HepG2 (cell line): ENCODE results near the gene ZBTB21. TPM values are rescaled to one million over a fixed set of nuclear protein-coding genes. Genes with fewer than 3 reads are reported as not detected.

Experiments used
- ARID2 ChIP-seq: sonication (generic); formaldehyde crosslinking; IDR thresholded peaks from 2 replicates; pipeline ENCODE4 v1.8.1; 2022; ENCODE audit warnings: mild to moderate bottlenecking, missing genetic modification reagents, borderline replicate concordance
- ELF4 ChIP-seq: sonication (generic); formaldehyde crosslinking; IDR thresholded peaks from 2 replicates; pipeline ENCODE4 v1.5.0; 2020; ENCODE audit warnings: missing genetic modification reagents, mild to moderate bottlenecking, moderate library complexity, borderline replicate concordance
- ERF ChIP-seq: IDR thresholded peaks from 2 replicates; pipeline ENCODE4 v1.6.1; 2018; ENCODE audit warnings: missing biosample characterization, missing genetic modification reagents
- FOSL2 ChIP-seq: sonication (generic); formaldehyde crosslinking; IDR thresholded peaks from 2 replicates; pipeline ENCODE4 v1.4.0; 2020; ENCODE audit warnings: missing genetic modification reagents
- HDAC1 ChIP-seq: sonication (generic); formaldehyde crosslinking; IDR thresholded peaks from 2 replicates; pipeline ENCODE4 v1.5.1; 2020; ENCODE audit warnings: mild to moderate bottlenecking, missing genetic modification reagents
- KAT2B ChIP-seq: fragments of 150-350 bp; IDR thresholded peaks from 2 replicates; pipeline ENCODE4 v1.6.1; 2014; ENCODE audit warnings: low read depth, low read length, borderline replicate concordance
- MATR3 ChIP-seq: sonication (generic); formaldehyde crosslinking; IDR thresholded peaks from 2 replicates; pipeline ENCODE4 v1.4.0; 2020; ENCODE audit warnings: missing genetic modification reagents
- NAIF1 ChIP-seq: sonication (generic); formaldehyde crosslinking; IDR thresholded peaks from 2 replicates; pipeline ENCODE4 v1.5.0; 2020; ENCODE audit warnings: mild to moderate bottlenecking, missing genetic modification reagents, borderline replicate concordance
- NCOA2 ChIP-seq: sonication (generic); formaldehyde crosslinking; IDR thresholded peaks from 2 replicates; pipeline ENCODE4 v1.8.0; 2022; ENCODE audit warnings: inconsistent platforms
- NCOA5 ChIP-seq: sonication (generic); formaldehyde crosslinking; IDR thresholded peaks from 2 replicates; pipeline ENCODE4 v1.4.0; 2020; ENCODE audit warnings: missing genetic modification reagents
- NFE2L1 ChIP-seq: sonication (generic); formaldehyde crosslinking; IDR thresholded peaks from 2 replicates; pipeline ENCODE4 v1.4.0; 2020; ENCODE audit warnings: missing genetic modification reagents, mild to moderate bottlenecking, borderline replicate concordance
- NRL ChIP-seq: sonication (generic); formaldehyde crosslinking; IDR thresholded peaks from 2 replicates; pipeline ENCODE4 v1.5.0; 2020; ENCODE audit warnings: missing genetic modification reagents, mild to moderate bottlenecking, moderate library complexity, borderline replicate concordance
- RAD21 ChIP-seq: fragments of 450-650 bp; formaldehyde crosslinking; IDR thresholded peaks from 2 replicates; pipeline ENCODE4 v1.5.0; 2020; ENCODE audit warnings: mild to moderate bottlenecking
- SMYD3 ChIP-seq: sonication (generic); formaldehyde crosslinking; IDR thresholded peaks from 2 replicates; pipeline ENCODE4 v1.8.1; 2023; ENCODE audit warnings: mild to moderate bottlenecking, missing genetic modification reagents
- TOPORS ChIP-seq: sonication (generic); formaldehyde crosslinking; IDR thresholded peaks from 2 replicates; pipeline ENCODE4 v1.8.0; 2023; ENCODE audit warnings: mild to moderate bottlenecking, missing genetic modification reagents
- ZBTB8A ChIP-seq: sonication (generic); formaldehyde crosslinking; IDR thresholded peaks from 2 replicates; pipeline ENCODE4 v1.4.0; 2020; ENCODE audit warnings: mild to moderate bottlenecking, low read depth, missing genetic modification reagents, borderline replicate concordance
- ZNF207 ChIP-seq: fragments of 450-650 bp; IDR thresholded peaks from 2 replicates; pipeline ENCODE4 v1.6.1; 2016; ENCODE audit warnings: antibody characterized with exemption, borderline replicate concordance
- ZNF446 ChIP-seq: sonication (generic); formaldehyde crosslinking; IDR thresholded peaks from 2 replicates; pipeline ENCODE4 v1.5.0; 2020; ENCODE audit warnings: mild to moderate bottlenecking, missing genetic modification reagents
- ZNF775 ChIP-seq: sonication (generic); formaldehyde crosslinking; IDR thresholded peaks from 2 replicates; pipeline ENCODE4 v1.4.0; 2020; ENCODE audit warnings: missing genetic modification reagents, mild to moderate bottlenecking, moderate library complexity, borderline replicate concordance
- ZNF841 ChIP-seq: sonication (generic); formaldehyde crosslinking; IDR thresholded peaks from 2 replicates; pipeline ENCODE4 v1.8.1; 2023; ENCODE audit warnings: missing genetic modification reagents, borderline replicate concordance
- ZZZ3 ChIP-seq: sonication (generic); formaldehyde crosslinking; IDR thresholded peaks from 2 replicates; pipeline ENCODE4 v1.4.0; 2020; ENCODE audit warnings: missing genetic modification reagents, mild to moderate bottlenecking, borderline replicate concordance
- polyA plus RNA-seq, 8 experiments: library from polyadenylated mRNA; depleted of rRNA in 3 of 8; stranded (reverse) in 7 of 8; unstranded in 1 of 8; fragments of >200 nt; fragmentation: Illumina TruSeq in 4 of 8; extraction: Trizol in 4 of 8; gene quantifications; 2 replicates each; pipeline versions ENCODE4 v1.2.1 to v1.2.3, GENCODE V29; 2011 to 2016; ENCODE audit warnings: low read depth in 4 of 8, missing spikeins in 1 of 8, mixed read lengths in 1 of 8; ENCODE audit not compliant: insufficient read depth in 1 of 8
- total RNA-seq, 5 experiments: library from RNA; depleted of rRNA; stranded (reverse); fragments of >200 nt; fragmentation: Illumina TruSeq; extraction: Trizol; gene quantifications; 2 replicates each; pipeline ENCODE4 v1.2.3, GENCODE V29; 2016; ENCODE audit warnings: low read depth in 1 of 5
- TF ChIP-seq, protein P1 (sequence below): sonication (generic); formaldehyde crosslinking; IDR thresholded peaks from 2 replicates; pipeline ENCODE4 v1.5.0; 2020; ENCODE audit warnings: mild to moderate bottlenecking, missing genetic modification reagents, borderline replicate concordance
- TF ChIP-seq, protein P2 (sequence below): sonication (generic); formaldehyde crosslinking; IDR thresholded peaks from 2 replicates; pipeline ENCODE4 v1.4.0; 2020; ENCODE audit warnings: missing genetic modification reagents
- TF ChIP-seq, protein P3 (sequence below): sonication (generic); formaldehyde crosslinking; IDR thresholded peaks from 2 replicates; pipeline ENCODE4 v1.5.1; 2020; ENCODE audit warnings: mild to moderate bottlenecking, missing genetic modification reagents, borderline replicate concordance
- TF ChIP-seq, protein P4 (sequence below): conservative IDR thresholded peaks from 2 replicates; pipeline ENCODE4 v1.6.1; 2018; ENCODE audit warnings: missing genetic modification reagents

The ZBTB21 gene
- total and polyA plus RNA-seq, 2 of the 13 experiments (the other 11 are each of a cell fraction or from before 2014, with no cell fraction given) = 4.5 to 6.1 TPM

DNA sequence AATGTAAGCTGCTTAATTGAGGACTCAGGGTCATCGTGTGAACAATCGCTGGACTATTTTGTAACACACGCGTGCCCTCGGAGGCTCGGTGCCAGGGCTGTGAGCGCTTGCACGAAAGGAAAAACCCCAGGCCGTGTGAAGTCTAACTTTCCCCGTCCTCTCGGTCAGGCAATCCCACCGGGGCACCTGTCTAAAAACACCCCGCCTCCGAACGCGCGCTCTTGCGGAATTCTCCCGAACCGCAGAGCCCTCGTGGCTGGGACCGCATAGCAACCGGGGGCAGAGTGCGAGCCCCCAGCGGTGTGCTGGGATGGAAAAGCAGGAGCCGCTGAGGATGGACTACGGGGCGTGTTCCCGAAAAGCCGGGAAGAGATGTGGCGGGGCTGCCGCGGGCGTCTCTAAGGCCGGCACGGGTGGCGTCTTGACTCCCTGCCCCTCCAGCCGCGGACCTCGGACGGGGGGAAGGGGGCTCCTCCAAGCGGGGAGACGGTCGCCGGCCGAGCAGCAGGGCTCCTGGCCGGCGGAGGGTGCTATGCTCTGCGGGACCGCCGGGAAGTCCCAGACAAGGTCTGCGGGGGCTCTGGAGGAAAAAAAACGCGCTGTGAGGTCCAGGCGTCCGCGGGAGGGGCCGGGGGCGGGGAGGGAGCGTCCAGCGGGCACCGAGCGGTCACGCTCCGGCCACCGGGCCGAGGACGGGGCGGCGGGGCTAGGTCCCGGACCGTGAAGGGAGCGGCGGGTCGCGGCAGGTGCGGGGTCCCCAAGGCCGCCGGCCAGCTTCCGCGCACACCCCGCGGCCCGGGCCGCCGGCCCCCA, 936 bp downstream of the ZBTB21 start (continued):
- TF ChIP-seq, protein P1, sequence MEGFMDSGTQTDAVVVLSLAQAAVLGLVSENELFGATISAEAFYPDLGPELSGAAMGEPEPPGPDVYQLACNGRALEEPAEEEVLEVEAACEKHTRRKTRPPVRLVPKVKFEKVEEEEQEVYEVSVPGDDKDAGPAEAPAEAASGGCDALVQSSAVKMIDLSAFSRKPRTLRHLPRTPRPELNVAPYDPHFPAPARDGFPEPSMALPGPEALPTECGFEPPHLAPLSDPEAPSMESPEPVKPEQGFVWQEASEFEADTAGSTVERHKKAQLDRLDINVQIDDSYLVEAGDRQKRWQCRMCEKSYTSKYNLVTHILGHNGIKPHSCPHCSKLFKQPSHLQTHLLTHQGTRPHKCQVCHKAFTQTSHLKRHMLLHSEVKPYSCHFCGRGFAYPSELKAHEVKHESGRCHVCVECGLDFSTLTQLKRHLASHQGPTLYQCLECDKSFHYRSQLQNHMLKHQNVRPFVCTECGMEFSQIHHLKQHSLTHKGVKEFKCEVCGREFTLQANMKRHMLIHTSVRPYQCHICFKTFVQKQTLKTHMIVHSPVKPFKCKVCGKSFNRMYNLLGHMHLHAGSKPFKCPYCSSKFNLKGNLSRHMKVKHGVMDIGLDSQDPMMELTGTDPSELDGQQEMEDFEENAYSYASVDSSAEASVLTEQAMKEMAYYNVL = 0 out of 2 replicates have a peak, but pooled peaks have one; percentile 16
- TF ChIP-seq NFE2L1 (CRISPR knock-in tag) = no peak
- no peak for TF ChIP-seq ERF (CRISPR knock-in tag)
- TF ChIP-seq, protein P2, sequence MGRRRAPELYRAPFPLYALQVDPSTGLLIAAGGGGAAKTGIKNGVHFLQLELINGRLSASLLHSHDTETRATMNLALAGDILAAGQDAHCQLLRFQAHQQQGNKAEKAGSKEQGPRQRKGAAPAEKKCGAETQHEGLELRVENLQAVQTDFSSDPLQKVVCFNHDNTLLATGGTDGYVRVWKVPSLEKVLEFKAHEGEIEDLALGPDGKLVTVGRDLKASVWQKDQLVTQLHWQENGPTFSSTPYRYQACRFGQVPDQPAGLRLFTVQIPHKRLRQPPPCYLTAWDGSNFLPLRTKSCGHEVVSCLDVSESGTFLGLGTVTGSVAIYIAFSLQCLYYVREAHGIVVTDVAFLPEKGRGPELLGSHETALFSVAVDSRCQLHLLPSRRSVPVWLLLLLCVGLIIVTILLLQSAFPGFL (CRISPR knock-in tag) = no peak
- TF ChIP-seq ZNF775 (CRISPR knock-in tag) = no peak
- no peak for TF ChIP-seq ELF4
- no peak for TF ChIP-seq ZNF841
- TF ChIP-seq NRL (CRISPR knock-in tag) = peak; percentile 75; the same call in 1 of the 2 replicates
- TF ChIP-seq SMYD3 = no peak
- TF ChIP-seq, protein P3, sequence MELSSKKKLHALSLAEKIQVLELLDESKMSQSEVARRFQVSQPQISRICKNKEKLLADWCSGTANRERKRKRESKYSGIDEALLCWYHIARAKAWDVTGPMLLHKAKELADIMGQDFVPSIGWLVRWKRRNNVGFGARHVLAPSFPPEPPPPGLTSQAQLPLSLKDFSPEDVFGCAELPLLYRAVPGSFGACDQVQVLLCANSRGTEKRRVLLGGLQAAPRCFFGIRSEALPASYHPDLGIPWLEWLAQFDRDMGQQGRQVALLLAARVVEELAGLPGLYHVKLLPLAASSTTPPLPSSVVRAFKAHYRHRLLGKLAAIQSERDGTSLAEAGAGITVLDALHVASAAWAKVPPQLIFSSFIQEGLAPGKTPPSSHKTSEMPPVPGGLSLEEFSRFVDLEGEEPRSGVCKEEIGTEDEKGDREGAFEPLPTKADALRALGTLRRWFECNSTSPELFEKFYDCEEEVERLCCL (CRISPR knock-in tag) = no peak
- TF ChIP-seq FOSL2 (CRISPR knock-in tag) = no peak
- no peak for TF ChIP-seq NAIF1
- TF ChIP-seq HDAC1 (CRISPR knock-in tag) = peak; percentile 46; the same call in 1 of the 2 replicates
- TF ChIP-seq RAD21 (CRISPR knock-in tag) = 0 out of 2 replicates have a peak, but pooled peaks have one; percentile 10
- TF ChIP-seq MATR3 = no peak
- TF ChIP-seq ARID2 (CRISPR knock-in tag) = no peak
- TF ChIP-seq ZNF207 = no peak
- TF ChIP-seq NCOA2 (CRISPR knock-in tag) = no peak
- no peak for TF ChIP-seq ZBTB8A (CRISPR knock-in tag)
- TF ChIP-seq, protein P4, sequence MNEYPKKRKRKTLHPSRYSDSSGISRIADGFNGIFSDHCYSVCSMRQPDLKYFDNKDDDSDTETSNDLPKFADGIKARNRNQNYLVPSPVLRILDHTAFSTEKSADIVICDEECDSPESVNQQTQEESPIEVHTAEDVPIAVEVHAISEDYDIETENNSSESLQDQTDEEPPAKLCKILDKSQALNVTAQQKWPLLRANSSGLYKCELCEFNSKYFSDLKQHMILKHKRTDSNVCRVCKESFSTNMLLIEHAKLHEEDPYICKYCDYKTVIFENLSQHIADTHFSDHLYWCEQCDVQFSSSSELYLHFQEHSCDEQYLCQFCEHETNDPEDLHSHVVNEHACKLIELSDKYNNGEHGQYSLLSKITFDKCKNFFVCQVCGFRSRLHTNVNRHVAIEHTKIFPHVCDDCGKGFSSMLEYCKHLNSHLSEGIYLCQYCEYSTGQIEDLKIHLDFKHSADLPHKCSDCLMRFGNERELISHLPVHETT (CRISPR knock-in tag) = no peak
- TF ChIP-seq NCOA5 = no peak
- no peak for TF ChIP-seq KAT2B
- no peak for TF ChIP-seq ZZZ3 (CRISPR knock-in tag)
- 0 out of 2 replicates have a peak, but pooled peaks have one; percentile 10 for TF ChIP-seq ZNF446 (CRISPR knock-in tag)
- no peak for TF ChIP-seq TOPORS (CRISPR knock-in tag)
